Lung (tissue), 12 donors: ENCODE results near the gene DAD1. TPM values are rescaled to one million over a fixed set of nuclear protein-coding genes. Genes with fewer than 3 reads are reported as not detected.

Experiments used
- ATAC-seq: fragments of 200-7000 bp; cut with Tn5 transposase; one replicate; pipeline ENCODE4 v1.9.1; 2020; ENCODE audit warnings: moderate number of reproducible peaks; ENCODE audit not compliant: insufficient read depth, low FRiP score
- DNase-seq, 3 donors: peaks; one replicate each; pipeline ENCODE4 v3.0.0-alpha.2; 2013 to 2017
- H3K27ac ChIP-seq, 2 donors: one replicate each; pipeline ENCODE4 v1.5.1; 2013; ENCODE audit warnings: mild to moderate bottlenecking in 2 of 2, moderate library complexity in 2 of 2, control low read depth in 1 of 2, inconsistent platforms in 1 of 2, low read depth in 1 of 2, low read length in 1 of 2
- H3K27me3 ChIP-seq, 3 donors: one replicate each; pipeline ENCODE4 v1.5.1; 2013; ENCODE audit warnings: low read length in 2 of 3; ENCODE audit not compliant: control insufficient read depth in 3 of 3, insufficient read depth in 3 of 3
- H3K36me3 ChIP-seq, 4 donors: one replicate each; pipeline ENCODE4 v1.5.1; 2013; ENCODE audit warnings: low read length in 4 of 4, mild to moderate bottlenecking in 1 of 4, moderate library complexity in 1 of 4; ENCODE audit not compliant: control insufficient read depth in 4 of 4, insufficient read depth in 4 of 4
- H3K4me1 ChIP-seq, 5 donors: one replicate each; pipeline ENCODE4 v1.5.1; 2013; ENCODE audit warnings: low read length in 5 of 5, mild to moderate bottlenecking in 2 of 5, moderate library complexity in 1 of 5; ENCODE audit not compliant: control insufficient read depth in 5 of 5, insufficient read depth in 5 of 5
- H3K4me3 ChIP-seq: one replicate; pipeline ENCODE4 v1.5.1; 2013; ENCODE audit warnings: mild to moderate bottlenecking, control low read depth, moderate library complexity
- H3K9ac ChIP-seq, 2 donors: one replicate each; pipeline ENCODE4 v1.5.1; 2013; ENCODE audit warnings: low read length in 2 of 2, control low read depth in 1 of 2; ENCODE audit not compliant: insufficient read depth in 1 of 2
- H3K9me3 ChIP-seq, 4 donors: one replicate each; pipeline ENCODE4 v1.5.1; 2013; ENCODE audit warnings: low read length in 3 of 4, mild to moderate bottlenecking in 1 of 4, moderate library complexity in 1 of 4; ENCODE audit not compliant: control insufficient read depth in 4 of 4, insufficient read depth in 3 of 4
- CTCF ChIP-seq: IDR thresholded peaks from 2 replicates; pipeline ENCODE4 v1.5.1; 2012; ENCODE audit warnings: mild to moderate bottlenecking; ENCODE audit errors: control extremely low read depth, extremely low read depth
- WGBS, 2 donors: extraction: QIAGEN DNeasy Blood & Tissue Kit; methylation state at CpG; one replicate each; pipeline ENCODE4 v1.1.7; 2013; 5-methylcytosine and 5-hydroxymethylcytosine counted together
- polyA plus RNA-seq, 2 donors: library from polyadenylated mRNA; stranded (reverse); fragments of 200-250 nt; gene quantifications; one replicate each; pipeline ENCODE4 v1.2.1, GENCODE V29; 2013
- total RNA-seq, 2 donors: library from RNA; depleted of rRNA in 1 of 2; stranded (reverse); fragments of >200 nt in 1 of 2; gene quantifications; one replicate each; pipeline ENCODE4 v1.2.1, GENCODE V29; 2014 to 2021
- donor health status: control.
- donor health status: control.
- donor health status: Bipolar disorder and iron deficiency.
- donor health status: healthy.
- donor health status: DM: yes; HTN: yes; CAD: no.

DAD1 gene
- total and polyA plus RNA-seq, 4 donors = 164 to 377 (median 217) TPM

- no peaks in the 10 kb centered on the region for H3K36me3 ChIP-seq
- H3K27me3 ChIP-seq = no peaks in the 10 kb centered on the region
- DNase-seq (no peak), ATAC-seq (no peak)
- 64 to 94% methylated on average over 1 of the region's 1 CpG for WGBS, 2 donors
- no peak for TF ChIP-seq CTCF
- no peak overlapping the region for H3K9ac ChIP-seq
- no peak overlapping the region for H3K27ac ChIP-seq
- H3K4me3 ChIP-seq = no peak overlapping the region
- no peaks in the 10 kb centered on the region for H3K9me3 ChIP-seq
- peaks cover 0 to 4% (median 0%) of the 10 kb centered on the region in 5 donors for H3K4me1 ChIP-seq
Observed at GRCh38 chr14:22530127-22530526, 58.9 kb downstream of the DAD1 start.

GRCh38 chr14:22526744-22527143, 62.3 kb downstream of the DAD1 start:
- ATAC-seq (no peak), DNase-seq (no peak)
- no peak overlapping the region for H3K9ac ChIP-seq
- H3K27ac ChIP-seq = no peak overlapping the region
- no peaks in the 10 kb centered on the region for H3K36me3 ChIP-seq
- TF ChIP-seq CTCF = no peak
- 89 to 95% methylated on average over 1 of the region's 1 CpG for WGBS, 2 donors
- H3K27me3 ChIP-seq = no peaks in the 10 kb centered on the region
- H3K4me1 ChIP-seq = peaks cover 0 to 6% (median 0%) of the 10 kb centered on the region in 5 donors
- H3K9me3 ChIP-seq = no peaks in the 10 kb centered on the region
- no peak overlapping the region for H3K4me3 ChIP-seq

- no peak overlapping the region for H3K4me3 ChIP-seq
- peaks cover 0 to 6% (median 0%) of the 10 kb centered on the region in 5 donors for H3K4me1 ChIP-seq
- no peak overlapping the region for H3K27ac ChIP-seq
- TF ChIP-seq CTCF = no peak
- 87 to 95% methylated on average over 5 of the region's 5 CpGs for WGBS, 2 donors
- H3K9ac ChIP-seq = no peak overlapping the region
- no peaks in the 10 kb centered on the region for H3K9me3 ChIP-seq
- H3K27me3 ChIP-seq = no peaks in the 10 kb centered on the region
- no peak for ATAC-seq
- no peak for DNase-seq
- H3K36me3 ChIP-seq = no peaks in the 10 kb centered on the region
Observed at GRCh38 chr14:22526218-22526617, 62.8 kb downstream of the DAD1 start.

- peaks cover 0 to 13% (median 0%) of the 10 kb centered on the region in 5 donors for H3K4me1 ChIP-seq
- no peak overlapping the region for H3K4me3 ChIP-seq
- H3K9ac ChIP-seq = no peak overlapping the region
- no peaks in the 10 kb centered on the region for H3K27me3 ChIP-seq
- no peak overlapping the region for H3K27ac ChIP-seq
- no peak for TF ChIP-seq CTCF
- H3K9me3 ChIP-seq = no peaks in the 10 kb centered on the region
- H3K36me3 ChIP-seq = no peaks in the 10 kb centered on the region
- no peak for ATAC-seq
- no peak for DNase-seq
Observed at GRCh38 chr14:22524784-22525161, 64.3 kb downstream of the DAD1 start.
